Suprapubic skin (tissue), 3 donors: ENCODE measurements around the gene TEX14.

Experiments used
- POLR2A ChIP-seq, 2 donors: fragments of 450-650 bp; IDR thresholded peaks; one replicate each; pipeline ENCODE4 v1.6.1; 2017; ENCODE audit warnings: antibody characterized with exemption in 2 of 2, mild to moderate bottlenecking in 2 of 2, moderate library complexity in 2 of 2
- TF ChIP-seq, protein P1 (sequence below), 2 donors: fragments of 200-600 bp in 1 of 2; fragments of 450-650 bp in 1 of 2; sonication (generic) in 1 of 2; IDR thresholded peaks; one replicate each; pipeline ENCODE4 v1.5.1; 2016 to 2019; ENCODE audit warnings: antibody characterized with exemption in 2 of 2, mild to moderate bottlenecking in 1 of 2, moderate library complexity in 1 of 2

DNA sequence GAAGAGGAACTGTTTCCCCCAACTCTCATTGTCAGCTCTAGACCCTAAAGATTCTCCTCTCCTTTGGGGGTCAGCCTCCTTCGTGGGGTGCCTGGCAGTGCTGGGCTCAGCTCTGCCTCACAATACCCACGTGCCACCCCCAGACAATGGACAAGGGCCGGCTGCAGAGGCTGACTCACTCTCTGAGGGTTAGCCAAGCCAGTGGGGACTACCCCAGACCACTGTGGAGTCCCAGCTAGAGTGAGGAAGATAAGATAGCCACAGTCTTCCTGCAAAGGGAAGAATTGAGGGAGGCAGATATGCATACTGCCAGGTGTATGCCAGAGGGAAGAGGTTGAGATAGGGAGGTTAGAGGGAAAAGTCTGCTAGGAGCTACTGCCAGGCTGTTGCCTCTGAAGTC, 163.9 kb downstream of the TEX14 start:
- TF ChIP-seq, protein P1, sequence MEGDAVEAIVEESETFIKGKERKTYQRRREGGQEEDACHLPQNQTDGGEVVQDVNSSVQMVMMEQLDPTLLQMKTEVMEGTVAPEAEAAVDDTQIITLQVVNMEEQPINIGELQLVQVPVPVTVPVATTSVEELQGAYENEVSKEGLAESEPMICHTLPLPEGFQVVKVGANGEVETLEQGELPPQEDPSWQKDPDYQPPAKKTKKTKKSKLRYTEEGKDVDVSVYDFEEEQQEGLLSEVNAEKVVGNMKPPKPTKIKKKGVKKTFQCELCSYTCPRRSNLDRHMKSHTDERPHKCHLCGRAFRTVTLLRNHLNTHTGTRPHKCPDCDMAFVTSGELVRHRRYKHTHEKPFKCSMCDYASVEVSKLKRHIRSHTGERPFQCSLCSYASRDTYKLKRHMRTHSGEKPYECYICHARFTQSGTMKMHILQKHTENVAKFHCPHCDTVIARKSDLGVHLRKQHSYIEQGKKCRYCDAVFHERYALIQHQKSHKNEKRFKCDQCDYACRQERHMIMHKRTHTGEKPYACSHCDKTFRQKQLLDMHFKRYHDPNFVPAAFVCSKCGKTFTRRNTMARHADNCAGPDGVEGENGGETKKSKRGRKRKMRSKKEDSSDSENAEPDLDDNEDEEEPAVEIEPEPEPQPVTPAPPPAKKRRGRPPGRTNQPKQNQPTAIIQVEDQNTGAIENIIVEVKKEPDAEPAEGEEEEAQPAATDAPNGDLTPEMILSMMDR (IDR thresholded peaks at IDR 0.05), result no peak
- no peak for TF ChIP-seq POLR2A (IDR thresholded peaks at IDR 0.05)
